HG03039 (cell line): ENCODE data around the gene AK3.
"Not testable (repeated sequence)": the region's sequence is repeated elsewhere in the genome, so short reads cannot be mapped to it uniquely, and the experiment has no call there.

Experiments used
- ATAC-seq: cut with Tn5 transposase; IDR thresholded peaks from one replicate; pipeline ENCODE4 v1.9.1; 2021; ENCODE audit warnings: mild to moderate bottlenecking, moderate library complexity; ENCODE audit not compliant: unreplicated experiment

Gene AK3

GRCh38 chr9:4740638-4741364 lies at the start of gene AK3:
Gene AK3 (minus strand): TSS chr9:4741202. CDS start chr9:4741087, 115 bp downstream.
- ATAC-seq: peak; percentile 90

- ATAC-seq: no peak
Observed at GRCh38 chr9:4788703-4789102, 47.7 kb upstream of the AK3 start.

- no peak for ATAC-seq
Observed at GRCh38 chr9:4787876-4788275, 46.9 kb upstream of the AK3 start.

GRCh38 chr9:4786599-4786998 lies 45.6 kb upstream of the AK3 start:
- ATAC-seq: no peak

GRCh38 chr9:4784403-4784802 lies 43.4 kb upstream of the AK3 start:
- ATAC-seq: no peak

- ATAC-seq: not testable (repeated sequence)
Observed at GRCh38 chr9:4783191-4783590, 42.2 kb upstream of the AK3 start.

- ATAC-seq: no peak
Observed at GRCh38 chr9:4781408-4781807, 40.4 kb upstream of the AK3 start.

GRCh38 chr9:4780651-4781050 lies 39.6 kb upstream of the AK3 start:
- ATAC-seq: no peak

- not testable (repeated sequence) for ATAC-seq
Observed at GRCh38 chr9:4774958-4775357, 34.0 kb upstream of the AK3 start.

GRCh38 chr9:4774209-4774608 lies 33.2 kb upstream of the AK3 start:
- no peak for ATAC-seq

GRCh38 chr9:4771788-4772187 lies 30.8 kb upstream of the AK3 start:
- no peak for ATAC-seq

GRCh38 chr9:4769321-4770080 lies 28.5 kb upstream of the AK3 start:
- no peak for ATAC-seq

GRCh38 chr9:4768681-4769080 lies 27.7 kb upstream of the AK3 start:
- no peak for ATAC-seq

GRCh38 chr9:4764033-4764432 lies 23.0 kb upstream of the AK3 start:
- ATAC-seq: no peak

GRCh38 chr9:4762886-4763541 lies 22.0 kb upstream of the AK3 start:
- no peak for ATAC-seq

GRCh38 chr9:4762108-4762885 lies 21.3 kb upstream of the AK3 start:
- peak; percentile 58 for ATAC-seq

- ATAC-seq: no peak
Observed at GRCh38 chr9:4760122-4760521, 19.1 kb upstream of the AK3 start.

GRCh38 chr9:4756420-4756819 lies 15.4 kb upstream of the AK3 start:
- ATAC-seq: no peak

- ATAC-seq: no peak
Observed at GRCh38 chr9:4755026-4755609, 14.1 kb upstream of the AK3 start.

GRCh38 chr9:4754530-4754929 lies 13.5 kb upstream of the AK3 start:
- ATAC-seq: not testable (repeated sequence)
